Measurements from ENCODE around the gene PRSS50. TPM values are rescaled to one million over a fixed set of nuclear protein-coding genes. Genes with fewer than 3 reads are reported as not detected.

The PRSS50 gene
- total RNA-seq, 1 donor: not detected

GRCh38 chr3:46675426-46675825 is 42.2 kb downstream of the PRSS50 start:
- no peak overlapping the region for H3K4me3 ChIP-seq (ENCODE audit: low read depth, low read length)
- no peak for DNase-seq (ENCODE audit: low read depth)

GRCh38 chr3:46674031-46674845 is 43.4 kb downstream of the PRSS50 start:
- TF ChIP-seq CTCF (IDR thresholded peaks at IDR 0.05; ENCODE audit: insufficient read depth, low read length): peak; percentile 18
- DNase-seq (ENCODE audit: low read depth): no peak
- no peak overlapping the region for H3K4me3 ChIP-seq (ENCODE audit: low read depth, low read length)

More at GRCh38 chr3:46675426-46675825, 42.2 kb downstream of the PRSS50 start:
- no peak for TF ChIP-seq CTCF (IDR thresholded peaks at IDR 0.05; ENCODE audit: insufficient read depth, low read length)

GRCh38 chr3:46673151-46674030 is 44.3 kb downstream of the PRSS50 start:
- TF ChIP-seq CTCF (IDR thresholded peaks at IDR 0.05; ENCODE audit: insufficient read depth, low read length): no peak
- no peak for DNase-seq (ENCODE audit: low read depth)

GRCh38 chr3:46672349-46672695 is 45.3 kb downstream of the PRSS50 start:
- no peak overlapping the region for H3K4me3 ChIP-seq (ENCODE audit: low read depth, low read length)
- no peak for DNase-seq (ENCODE audit: low read depth)
- TF ChIP-seq CTCF (IDR thresholded peaks at IDR 0.05; ENCODE audit: insufficient read depth, low read length): no peak

More at GRCh38 chr3:46673151-46674030, 44.3 kb downstream of the PRSS50 start:
- H3K4me3 ChIP-seq (ENCODE audit: low read depth, low read length): no peak overlapping the region

GRCh38 chr3:46671541-46672348 is 45.9 kb downstream of the PRSS50 start:
- no peak for DNase-seq (ENCODE audit: low read depth)
- TF ChIP-seq CTCF (IDR thresholded peaks at IDR 0.05; ENCODE audit: insufficient read depth, low read length): no peak
- H3K4me3 ChIP-seq (ENCODE audit: low read depth, low read length): no peak overlapping the region

GRCh38 chr3:46670891-46671427 is 46.7 kb downstream of the PRSS50 start:
- DNase-seq (ENCODE audit: low read depth): no peak
- H3K4me3 ChIP-seq (ENCODE audit: low read depth, low read length): no peak overlapping the region
- TF ChIP-seq CTCF (IDR thresholded peaks at IDR 0.05; ENCODE audit: insufficient read depth, low read length): no peak

Measured in fibroblast of the aortic adventitia (primary cell).